HG02973 (cell line): ENCODE data around the gene SEL1L3.
"Not testable (repeated sequence)": the region's sequence is repeated elsewhere in the genome, so short reads cannot be mapped to it uniquely, and the experiment has no call there.

Experiments used
- ATAC-seq: cut with Tn5 transposase; IDR thresholded peaks from one replicate; pipeline ENCODE4 v1.9.1; 2021; ENCODE audit warnings: moderate library complexity; ENCODE audit not compliant: unreplicated experiment

Gene SEL1L3

GRCh38 chr4:25879991-25880651 is 17.3 kb upstream of the SEL1L3 start:
- peak; percentile 46 for ATAC-seq

- no peak for ATAC-seq
Measured at GRCh38 chr4:25879587-25879986, 16.8 kb upstream of the SEL1L3 start.

- ATAC-seq = no peak
Measured at GRCh38 chr4:25879091-25879584, 16.4 kb upstream of the SEL1L3 start.

GRCh38 chr4:25878676-25879075 is 15.9 kb upstream of the SEL1L3 start:
- no peak for ATAC-seq

GRCh38 chr4:25875281-25875745 is 12.5 kb upstream of the SEL1L3 start:
- peak; percentile 48 for ATAC-seq

- ATAC-seq = no peak
Measured at GRCh38 chr4:25874655-25875054, 11.9 kb upstream of the SEL1L3 start.

GRCh38 chr4:25873632-25874129 is 10.9 kb upstream of the SEL1L3 start:
- ATAC-seq = no peak

GRCh38 chr4:25872851-25873631 is 10.3 kb upstream of the SEL1L3 start:
- no peak for ATAC-seq

- no peak for ATAC-seq
Measured at GRCh38 chr4:25870081-25870480, 7.3 kb upstream of the SEL1L3 start.

GRCh38 chr4:25867781-25868294 is 5.0 kb upstream of the SEL1L3 start:
- no peak for ATAC-seq

- not testable (repeated sequence) for ATAC-seq
Measured at GRCh38 chr4:25866401-25866800, 3.6 kb upstream of the SEL1L3 start.

GRCh38 chr4:25865586-25865985 is 2.8 kb upstream of the SEL1L3 start:
- ATAC-seq = no peak

- no peak for ATAC-seq
Measured at GRCh38 chr4:25863831-25864418, 1.1 kb upstream of the SEL1L3 start.

- no peak for ATAC-seq
Measured at GRCh38 chr4:25863347-25863784, 578 bp upstream of the SEL1L3 start.

- ATAC-seq = no peak
Measured at GRCh38 chr4:25861951-25862410, 807 bp downstream of the SEL1L3 start.

GRCh38 chr4:25861280-25861950 is 1.4 kb downstream of the SEL1L3 start:
- no peak for ATAC-seq

- ATAC-seq = no peak
Measured at GRCh38 chr4:25860586-25861279, 2.1 kb downstream of the SEL1L3 start.

GRCh38 chr4:25859429-25860148 is 3.2 kb downstream of the SEL1L3 start:
- ATAC-seq = peak; percentile 53

GRCh38 chr4:25857851-25858400 is 4.9 kb downstream of the SEL1L3 start:
- ATAC-seq = no peak
